Spleen (tissue), 7 donors: ENCODE measurements around the gene CSNK1E.

Experiments used
- CTCF ChIP-seq, 11 experiments: fragments of 200-600 bp in 7 of 11; fragments of 450-650 bp in 4 of 11; sonication (generic) in 4 of 11; IDR thresholded peaks in 8 of 11; conservative IDR thresholded peaks in 3 of 11; 1 replicate in 7 of 11; 2 replicates in 4 of 11; pipeline versions ENCODE4 v1.4.0 to v1.8.0; 2016 to 2021; ENCODE audit warnings: antibody characterized with exemption in 11 of 11, inconsistent platforms in 4 of 11, mild to moderate bottlenecking in 1 of 11
- POLR2A ChIP-seq, 3 donors: fragments of 450-650 bp; IDR thresholded peaks; one replicate each; pipeline ENCODE4 v1.5.1; 2017; ENCODE audit warnings: antibody characterized with exemption in 3 of 3, mild to moderate bottlenecking in 1 of 3
- POLR2AphosphoS5 ChIP-seq, 3 donors: sonication (generic); formaldehyde crosslinking; IDR thresholded peaks; one replicate each; pipeline ENCODE4 v1.5.1; 2017; ENCODE audit warnings: antibody characterized with exemption in 3 of 3
- donor health status: DM: no; HTN: no; CAD: no; lungs with moderate emphysema.
- donor health status: DM: no; HTN: no; CAD: no.
- donor health status: DM: no; HTN: no; CAD: no.

GRCh38 chr22:38243007-38243765 lies 74.0 kb downstream of the CSNK1E start:
- no peak for TF ChIP-seq CTCF (IDR thresholded peaks at IDR 0.05 in 8 of 11, conservative IDR thresholded peaks at IDR 0.05 in 3 of 11)
- TF ChIP-seq POLR2A (IDR thresholded peaks at IDR 0.05) = no peak
- peak; percentile 34 to 52 (median 39) for TF ChIP-seq POLR2AphosphoS5 (IDR thresholded peaks at IDR 0.05)
